Measurements from ENCODE around the gene HCN3.

- TF ChIP-seq RAD21 (IDR thresholded peaks at IDR 0.05; ENCODE audit: low read length) (no peak), SIN3A (IDR thresholded peaks at IDR 0.05; ENCODE audit: borderline replicate concordance, low read depth, low read length) (no peak; the same call in 1 of the 2 replicates), MAX (IDR thresholded peaks at IDR 0.05; ENCODE audit: low read depth) (no peak; the same call in 1 of the 2 replicates), CTCF (IDR thresholded peaks at IDR 0.05) (no peak), EP300 (IDR thresholded peaks at IDR 0.05; ENCODE audit: borderline replicate concordance in 1 of 2, low read depth in 1 of 2, low read length in 1 of 2) (no peak), JUND (IDR thresholded peaks at IDR 0.05) (no peak), NRF1 (IDR thresholded peaks at IDR 0.05; ENCODE audit: low read depth, low read length) (no peak)
Measured at GRCh38 chr1:155323729-155324036, 46.4 kb downstream of the HCN3 start.
